Natural killer cell (primary cell): ENCODE data around the gene STT3B. TPM values are rescaled to one million over a fixed set of nuclear protein-coding genes. Genes with fewer than 3 reads are reported as not detected.
A peak's percentile ranks its signal among the peaks of the same experiment; 100 is the strongest.
"Not testable (repeated sequence)": the region's sequence is repeated elsewhere in the genome, so short reads cannot be mapped to it uniquely, and the experiment has no call there.

Experiments
- ATAC-seq, 3 donors: fragments of 150-1000 bp in 2 of 3; fragments of 200-7000 bp in 1 of 3; cut with Tn5 transposase; 1 replicate in 1 of 3; 2 replicates in 2 of 3; pipeline ENCODE4 v1.10.0; 2021; ENCODE audit warnings: mild to moderate bottlenecking in 2 of 3, moderate library complexity in 2 of 3
- DNase-seq, 2 donors: peaks; one replicate each; pipeline versions ENCODE4 v3.0.0 to v3.0.0-alpha.2; 2013 to 2021; ENCODE audit warnings: mixed read lengths in 1 of 2
- H3K27ac ChIP-seq: one replicate; pipeline ENCODE4 v1.5.1; 2013; ENCODE audit warnings: mild to moderate bottlenecking, low read length
- H3K27me3 ChIP-seq: one replicate; pipeline ENCODE4 v1.6.1; 2013; ENCODE audit warnings: low read length; ENCODE audit not compliant: control insufficient read depth, insufficient read depth
- H3K36me3 ChIP-seq: one replicate; pipeline ENCODE4 v1.6.1; 2013; ENCODE audit warnings: low read length; ENCODE audit not compliant: control insufficient read depth, insufficient read depth
- H3K4me1 ChIP-seq: one replicate; pipeline ENCODE4 v1.6.1; 2013; ENCODE audit warnings: low read length; ENCODE audit not compliant: control insufficient read depth, insufficient read depth
- H3K4me3 ChIP-seq: one replicate; pipeline ENCODE4 v1.5.1; 2013; ENCODE audit warnings: low read length
- H3K9me3 ChIP-seq: one replicate; pipeline ENCODE4 v1.6.1; 2013; ENCODE audit warnings: low read length; ENCODE audit not compliant: control insufficient read depth, insufficient read depth
- H3K27ac Mint-ChIP-seq, 2 donors: one replicate each; pipeline ENCODE4 v1.8.0; 2022; ENCODE audit warnings: mild to moderate bottlenecking in 2 of 2, mixed read lengths in 2 of 2, moderate library complexity in 1 of 2
- H3K27me3 Mint-ChIP-seq, 2 donors: one replicate each; pipeline ENCODE4 v1.8.0; 2022; ENCODE audit warnings: low read depth in 2 of 2, mixed read lengths in 2 of 2
- H3K36me3 Mint-ChIP-seq: one replicate; pipeline ENCODE4 v1.8.0; 2022; ENCODE audit warnings: mixed read lengths
- H3K4me1 Mint-ChIP-seq, 2 donors: one replicate each; pipeline ENCODE4 v1.8.0; 2022; ENCODE audit warnings: mixed read lengths in 2 of 2
- H3K4me3 Mint-ChIP-seq: one replicate; pipeline ENCODE4 v1.8.0; 2022; ENCODE audit warnings: mild to moderate bottlenecking, moderate library complexity, mixed read lengths
- H3K9me3 Mint-ChIP-seq, 2 donors: one replicate each; pipeline ENCODE4 v1.8.0; 2022; ENCODE audit warnings: mixed read lengths in 2 of 2
- CTCF ChIP-seq: fragments of 200-600 bp; IDR thresholded peaks from one replicate; pipeline ENCODE4 v1.8.0; 2022; ENCODE audit warnings: antibody characterized with exemption
- WGBS: methylation state at CpG from one replicate; pipeline ENCODE4 v1.1.7; 2013; ENCODE audit warnings: missing lambda C conversion rate; ENCODE audit not compliant: insufficient coverage; 5-methylcytosine and 5-hydroxymethylcytosine counted together
- intact Hi-C: fragments of 100-400 bp; cut with micrococcal nuclease; formaldehyde crosslinking; loops from one replicate; pipeline ENCODE4 v1.14.2; 2022
- total RNA-seq, 4 donors: library from RNA; stranded (reverse); fragments of 120-200 nt in 1 of 4; gene quantifications; one replicate each; pipeline versions ENCODE4 v1.2.3 to v1.2.4, GENCODE V29; 2013 to 2022

STT3B gene
- total RNA-seq, 3 donors from 2014 or later (not counting 1 experiment from before 2014, with no cell fraction given), result 83.4 to 132 (median 99.0) TPM

GRCh38 chr3:31505371-31506048 lies 27.2 kb upstream of the STT3B start:
- no peaks in the 10 kb centered on the region for H3K36me3 Mint-ChIP-seq
- no peak overlapping the region for H3K27ac ChIP-seq
- 64% methylated on average over 5 of the region's 5 CpGs for WGBS
- H3K4me3 Mint-ChIP-seq, result no peak overlapping the region
- H3K36me3 ChIP-seq, result no peaks in the 10 kb centered on the region
- H3K27me3 ChIP-seq, result no peaks in the 10 kb centered on the region
- peaks cover 16% of the 10 kb centered on the region for H3K4me1 ChIP-seq
- peaks cover 28 to 50% of the 10 kb centered on the region in 2 donors for H3K4me1 Mint-ChIP-seq
- intact Hi-C loops, result no loop called here
- H3K27me3 Mint-ChIP-seq, result peaks cover 12 to 14% of the 10 kb centered on the region in 2 donors
- no peaks in the 10 kb centered on the region for H3K9me3 ChIP-seq
- no peak overlapping the region for H3K4me3 ChIP-seq
- DNase-seq (peak in 1 of 2 donors; percentile 6), ATAC-seq (no peak)
- H3K9me3 Mint-ChIP-seq, result no peaks in the 10 kb centered on the region
- H3K27ac Mint-ChIP-seq, result no peak overlapping the region
- TF ChIP-seq CTCF, result no peak

- H3K4me3 ChIP-seq, H3K9me3 ChIP-seq, intact Hi-C loops, H3K27me3 ChIP-seq, DNase-seq, H3K27ac Mint-ChIP-seq, H3K4me3 Mint-ChIP-seq, ATAC-seq, H3K36me3 ChIP-seq, H3K27ac ChIP-seq, H3K36me3 Mint-ChIP-seq, H3K9me3 Mint-ChIP-seq: not testable (repeated sequence)
- Mint-ChIP-seq H3K27me3 (peaks cover 8 to 12% of the 10 kb centered on the region in 2 donors), H3K4me1 (peaks cover 28 to 50% of the 10 kb centered on the region in 2 donors)
- WGBS, result 97% methylated on average over 7 of the region's 7 CpGs
- peaks cover 16% of the 10 kb centered on the region for H3K4me1 ChIP-seq
Measured at GRCh38 chr3:31506515-31506914, 26.2 kb upstream of the STT3B start.

- ATAC-seq (no peak), DNase-seq (no peak)
- no peaks in the 10 kb centered on the region for H3K36me3 ChIP-seq
- no peak for TF ChIP-seq CTCF
- no peak overlapping the region for H3K27ac ChIP-seq
- H3K27me3 ChIP-seq, result no peaks in the 10 kb centered on the region
- intact Hi-C loops, result no loop called here
- Mint-ChIP-seq H3K27me3 (peaks cover 8 to 12% of the 10 kb centered on the region in 2 donors), H3K4me3 (no peak overlapping the region), H3K27ac (no peak overlapping the region), H3K4me1 (peaks cover 10 to 35% of the 10 kb centered on the region in 2 donors), H3K36me3 (no peaks in the 10 kb centered on the region), H3K9me3 (no peaks in the 10 kb centered on the region)
- H3K4me1 ChIP-seq, result peaks cover 5% of the 10 kb centered on the region
- H3K4me3 ChIP-seq, result no peak overlapping the region
- WGBS, result no CpG with 5 or more reads among the region's 2 CpGs
- no peaks in the 10 kb centered on the region for H3K9me3 ChIP-seq
Measured at GRCh38 chr3:31508452-31509146, 24.1 kb upstream of the STT3B start.

- H3K4me1 ChIP-seq, result peaks cover 5% of the 10 kb centered on the region
- H3K27ac Mint-ChIP-seq, result no peak overlapping the region
- no peaks in the 10 kb centered on the region for H3K36me3 Mint-ChIP-seq
- H3K9me3 ChIP-seq, result no peaks in the 10 kb centered on the region
- peaks cover 8 to 29% of the 10 kb centered on the region in 2 donors for H3K4me1 Mint-ChIP-seq
- H3K36me3 ChIP-seq, result no peaks in the 10 kb centered on the region
- no peaks in the 10 kb centered on the region for H3K9me3 Mint-ChIP-seq
- H3K27me3 ChIP-seq, result no peaks in the 10 kb centered on the region
- no peak overlapping the region for H3K27ac ChIP-seq
- 57% methylated on average over 1 of the region's 1 CpG for WGBS
- no peak for TF ChIP-seq CTCF
- no peak overlapping the region for H3K4me3 Mint-ChIP-seq
- peaks cover 8 to 12% of the 10 kb centered on the region in 2 donors for H3K27me3 Mint-ChIP-seq
- intact Hi-C loops, result no loop called here
- DNase-seq (no peak), ATAC-seq (no peak)
- no peak overlapping the region for H3K4me3 ChIP-seq
Measured at GRCh38 chr3:31509147-31509728, 23.5 kb upstream of the STT3B start.
